Measurements from ENCODE around the gene IGFBP2.
A peak's percentile ranks its signal among the peaks of the same experiment; 100 is the strongest.

The IGFBP2 gene

DNA sequence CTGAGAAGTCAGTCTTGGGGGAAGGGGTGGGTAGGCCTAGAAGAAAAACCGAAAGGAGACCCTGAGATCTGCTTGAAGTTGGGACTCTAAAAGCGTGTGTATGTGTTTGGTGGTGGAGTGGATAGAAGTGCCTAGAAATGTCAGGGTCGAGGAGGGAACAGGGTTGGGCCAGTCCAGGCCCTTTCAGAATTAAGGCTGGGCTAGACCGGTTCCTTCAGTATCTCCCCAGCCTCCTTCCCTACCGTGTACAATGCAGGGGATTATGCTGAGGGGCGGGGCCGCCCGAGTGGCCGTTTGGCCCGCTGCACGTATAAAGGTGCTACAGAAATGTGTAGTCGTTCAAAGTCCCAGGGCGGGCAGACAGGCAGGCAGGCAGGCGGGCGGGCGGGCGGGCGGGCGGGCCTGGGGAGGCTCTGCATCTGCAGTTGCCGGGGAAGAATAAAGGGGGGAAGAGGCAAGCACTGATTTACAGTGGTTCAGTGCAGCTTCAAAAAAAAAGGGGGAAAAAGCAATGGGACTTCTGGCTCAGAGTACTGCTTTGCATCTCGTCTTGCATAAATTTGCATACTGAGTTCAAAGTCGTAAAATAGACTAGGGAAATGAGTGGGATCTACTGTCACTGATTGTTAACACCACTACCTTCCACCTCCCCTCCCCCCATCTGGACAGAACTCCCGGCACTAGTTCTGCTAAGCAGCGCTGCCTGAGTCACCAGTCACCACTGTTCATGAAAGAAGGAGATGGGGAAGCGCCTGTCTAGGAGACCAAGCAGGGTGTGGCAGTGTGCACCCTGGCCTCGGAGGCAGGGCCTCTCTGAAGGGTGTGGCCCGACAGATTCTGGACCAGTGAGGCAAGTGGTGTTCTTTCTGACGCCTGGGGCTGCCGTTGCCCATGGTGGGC, 3.6 kb downstream of the IGFBP2 start:
- intact Hi-C loops (cut with DNase I) = no loop called here
- DNase-seq = peak in 5 of 10 donors; percentile 21 to 81 (median 52)

DNA sequence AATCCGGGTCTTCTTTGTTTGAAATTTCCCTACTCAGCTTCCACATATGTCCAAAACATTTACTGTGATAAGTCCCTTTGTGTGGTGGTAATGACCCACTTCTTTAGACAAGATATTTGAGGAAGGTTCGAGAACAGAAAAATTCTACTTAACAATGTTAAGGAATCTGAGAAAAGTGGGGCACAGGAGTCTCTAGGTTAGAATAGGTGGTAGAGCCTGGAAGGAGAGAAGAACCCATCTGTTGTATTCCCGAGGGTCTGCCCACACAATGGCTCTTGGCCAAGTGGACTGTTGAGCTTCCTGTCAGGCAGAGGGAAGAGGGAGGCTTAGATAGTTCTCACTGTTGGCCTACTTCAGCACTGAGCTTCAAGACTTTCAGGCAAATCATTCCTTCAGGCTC, 4.3 kb downstream of the IGFBP2 start:
- intact Hi-C loops (cut with DNase I) = no loop called here
- no peak for DNase-seq

DNA sequence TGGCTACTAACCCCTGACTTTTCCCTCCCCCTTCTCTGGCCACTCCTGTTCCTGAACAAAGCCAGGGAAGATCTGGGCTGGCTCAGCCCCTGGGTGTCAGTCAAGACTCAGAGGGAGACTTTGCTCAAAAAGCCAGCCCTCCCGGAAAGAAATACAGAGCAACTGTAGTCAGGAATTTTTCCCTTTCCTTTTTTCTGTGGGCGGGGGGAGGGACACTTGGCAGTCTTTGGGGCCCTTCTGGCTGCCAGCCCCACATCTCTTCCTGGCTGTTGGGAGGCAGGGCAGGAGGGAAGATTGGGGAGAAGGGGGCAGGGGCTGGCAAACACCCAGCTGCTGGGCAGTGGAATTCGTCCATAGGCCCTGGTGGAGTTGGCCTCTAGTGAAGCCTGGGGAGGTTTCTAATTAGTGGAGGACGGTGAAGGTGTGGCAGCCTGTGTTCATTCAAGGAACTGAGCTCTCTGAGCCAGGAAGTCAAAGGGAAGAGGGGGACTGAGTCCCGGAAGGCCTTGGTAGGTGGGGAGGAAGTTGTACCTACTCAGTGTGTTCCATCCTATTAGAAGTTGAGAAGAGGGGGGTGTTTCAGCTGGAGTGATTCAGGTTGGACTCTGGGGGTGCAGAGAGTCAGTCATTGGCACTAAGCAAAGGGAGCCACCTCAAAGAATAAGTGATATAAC, 10.9 kb downstream of the IGFBP2 start:
- DNase-seq = peak in 1 of 10 donors; percentile 17
- intact Hi-C loops (cut with DNase I) = no loop called here

DNA sequence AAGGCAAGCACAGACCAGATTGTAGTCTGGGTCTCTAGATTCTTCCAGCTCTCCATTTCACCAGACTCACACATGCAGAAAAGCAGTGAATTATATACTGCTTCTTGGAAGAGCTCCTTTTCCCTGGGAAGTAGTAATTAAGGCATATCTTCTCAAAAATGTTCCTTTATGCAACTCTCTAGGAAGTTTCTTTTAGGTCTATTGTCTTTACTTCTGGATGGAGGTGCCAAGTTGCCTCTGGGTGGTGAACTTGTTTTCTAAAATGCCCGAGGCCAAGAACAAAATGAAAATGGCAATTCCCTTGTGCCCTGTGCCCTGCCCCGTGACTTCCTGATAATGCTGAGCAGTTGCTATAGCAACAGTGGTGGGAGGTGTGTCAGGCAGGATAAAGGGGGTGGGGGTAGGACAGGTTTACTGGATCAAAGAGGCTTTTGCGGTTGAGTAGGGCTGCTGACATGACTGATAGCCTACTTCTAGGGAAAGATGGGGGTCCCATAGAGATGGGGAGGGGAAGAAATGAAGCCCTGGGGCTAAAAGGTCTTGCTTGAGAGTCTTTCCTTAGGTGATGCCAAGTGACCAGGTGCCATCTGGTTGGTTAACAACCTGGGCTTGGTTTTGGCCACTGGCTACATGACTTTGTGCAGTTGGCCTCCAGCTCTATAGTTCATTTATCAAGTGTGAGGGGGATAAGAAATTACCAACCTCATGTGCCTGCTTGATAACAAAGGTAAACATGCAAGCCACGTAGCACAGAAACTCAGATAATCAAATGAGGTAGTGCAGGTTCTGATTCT, 11.8 kb downstream of the IGFBP2 start:
- DNase-seq = peak in 1 of 10 donors; percentile 36
- intact Hi-C loops (cut with DNase I) = no loop called here

DNA sequence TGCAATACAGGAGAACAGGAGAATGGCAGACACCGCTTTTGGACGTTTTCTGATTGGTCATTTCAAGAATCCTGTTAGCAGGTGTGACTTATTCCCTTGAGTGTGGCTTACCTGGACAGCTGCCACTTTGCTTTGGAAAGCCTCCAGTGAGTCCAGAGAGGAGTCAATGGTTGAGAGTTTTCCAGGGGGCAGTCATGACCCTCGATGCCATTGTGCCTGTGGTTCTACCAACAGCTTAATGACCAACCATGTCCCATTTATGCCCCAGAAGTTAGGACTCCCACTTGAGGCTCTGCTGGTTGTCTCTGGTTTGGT, 12.4 kb downstream of the IGFBP2 start:
- DNase-seq = peak in 1 of 10 donors; percentile 30
- intact Hi-C loops (cut with DNase I) = no loop called here

DNA sequence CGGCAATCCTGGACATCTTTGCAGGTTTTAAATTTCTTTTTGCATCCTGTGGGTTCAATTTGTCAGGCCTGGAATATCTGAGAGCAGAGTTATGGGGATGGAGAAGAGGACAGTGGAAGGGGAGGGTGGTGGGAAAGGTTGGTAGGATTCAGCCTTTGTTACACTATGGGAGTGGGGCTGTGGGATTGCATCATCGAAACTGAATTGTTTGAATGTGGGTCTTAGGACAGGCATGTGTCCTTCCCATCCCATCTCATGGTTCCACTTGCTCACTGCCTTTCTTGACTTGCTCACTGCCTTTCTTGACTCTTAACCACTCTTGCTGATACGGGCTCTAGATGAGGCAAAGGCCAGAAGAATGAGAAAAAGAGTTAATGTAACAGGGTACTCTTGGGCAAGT, 12.9 kb downstream of the IGFBP2 start:
- peak in 1 of 10 donors; percentile 4 for DNase-seq
- intact Hi-C loops (cut with DNase I) = no loop called here

DNA sequence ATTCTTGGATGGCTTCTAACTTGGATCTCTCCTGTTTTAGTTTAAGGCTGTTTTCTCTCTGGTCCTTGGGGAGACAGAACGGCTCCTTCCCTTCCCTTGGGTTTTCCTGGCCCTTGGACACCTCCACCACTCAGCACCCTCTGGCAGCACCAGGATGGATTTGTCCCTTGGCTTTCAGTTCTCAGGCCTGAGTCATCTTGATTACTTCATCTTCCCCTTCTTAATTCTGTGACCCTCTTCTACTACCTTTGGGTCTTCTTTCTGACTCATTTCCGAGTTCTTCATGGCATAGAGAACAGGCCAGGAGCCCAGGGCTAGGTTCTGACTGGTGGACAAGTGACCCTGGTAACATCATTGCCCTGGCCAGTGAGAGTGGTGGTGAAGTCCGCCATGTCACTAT, 14.9 kb downstream of the IGFBP2 start:
- intact Hi-C loops (cut with DNase I) = no loop called here
- DNase-seq = no peak

DNA sequence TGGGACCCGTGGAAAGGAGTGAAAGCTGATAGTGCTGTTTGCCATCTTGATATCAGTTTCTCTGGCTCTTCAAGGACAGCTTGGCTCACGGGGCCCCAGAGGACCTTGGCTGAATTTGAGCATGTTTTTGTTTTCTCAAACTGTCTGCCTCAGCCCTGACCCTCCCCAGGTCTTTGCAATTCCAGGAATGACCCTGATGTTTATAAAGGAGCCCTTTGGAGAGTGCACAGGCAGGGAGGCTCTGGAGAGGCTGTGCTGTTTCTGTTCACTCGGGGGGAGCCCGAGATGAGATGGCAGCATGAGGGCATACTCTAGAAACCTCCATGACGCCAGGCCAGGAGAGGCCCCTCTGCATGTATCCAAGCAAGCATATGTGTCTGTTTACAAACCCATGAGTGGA, 16.4 kb downstream of the IGFBP2 start:
- DNase-seq = peak in 1 of 10 donors; percentile 55
- intact Hi-C loops (cut with DNase I) = no loop called here

DNA sequence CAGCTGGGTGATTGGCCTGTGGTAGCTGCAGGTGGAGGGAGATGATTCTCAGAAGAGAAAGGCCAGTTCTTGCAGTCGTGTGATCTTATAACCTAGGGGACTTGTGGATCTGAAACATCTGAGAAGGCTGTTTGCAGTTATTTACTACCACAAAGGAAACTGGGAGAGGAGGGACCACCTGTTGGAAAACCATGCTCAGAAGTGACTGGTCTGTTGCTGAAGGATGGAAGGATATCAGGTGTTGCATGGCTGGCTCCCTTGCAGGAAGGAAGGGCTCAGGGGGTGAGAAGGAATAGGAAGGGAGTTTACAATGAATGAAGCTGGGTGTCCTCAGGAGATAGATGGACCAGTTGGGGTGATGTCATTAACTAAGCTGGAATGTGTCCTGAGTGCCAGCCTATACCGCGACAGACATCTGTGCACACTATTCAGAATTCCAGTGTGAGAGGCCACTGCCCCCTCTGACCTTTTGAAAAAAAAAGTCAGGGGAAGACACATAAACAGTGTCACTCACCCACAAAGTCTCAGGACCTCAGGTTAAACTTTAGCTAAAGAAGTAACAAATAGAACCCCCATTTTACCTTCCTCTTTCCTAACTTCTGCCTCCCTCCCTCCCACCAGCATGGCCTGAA, 17.5 kb downstream of the IGFBP2 start:
- intact Hi-C loops (cut with DNase I) = no loop called here
- DNase-seq = peak in 2 of 10 donors; percentile 1 to 8

DNA sequence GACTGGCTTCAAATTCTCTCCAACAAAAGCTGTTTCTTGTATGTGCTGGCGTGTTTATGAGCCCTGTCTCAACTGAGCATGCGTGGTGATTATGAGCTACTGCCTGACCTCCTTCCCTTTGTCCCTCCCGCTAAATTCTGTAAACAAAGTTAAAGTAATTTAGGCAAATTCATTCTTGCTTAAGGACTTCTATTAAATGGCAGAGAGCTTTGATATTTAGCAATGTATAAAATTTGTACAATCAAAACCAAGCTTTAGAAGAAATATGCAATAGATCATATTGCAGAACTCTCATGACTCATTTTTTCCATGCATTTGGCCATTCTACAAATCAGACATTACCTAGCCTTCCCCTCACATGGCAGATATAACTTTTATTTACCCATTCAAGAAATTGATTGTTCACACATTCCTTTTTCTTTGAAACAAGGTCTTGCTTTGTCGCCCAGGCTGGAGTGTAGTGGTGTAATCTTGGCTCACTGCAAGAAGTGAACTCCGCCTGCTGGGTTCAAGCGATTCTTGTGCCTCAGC, 18.2 kb downstream of the IGFBP2 start:
- intact Hi-C loops (cut with DNase I) = no loop called here
- peak in 2 of 10 donors; percentile 5 to 25 for DNase-seq

DNA sequence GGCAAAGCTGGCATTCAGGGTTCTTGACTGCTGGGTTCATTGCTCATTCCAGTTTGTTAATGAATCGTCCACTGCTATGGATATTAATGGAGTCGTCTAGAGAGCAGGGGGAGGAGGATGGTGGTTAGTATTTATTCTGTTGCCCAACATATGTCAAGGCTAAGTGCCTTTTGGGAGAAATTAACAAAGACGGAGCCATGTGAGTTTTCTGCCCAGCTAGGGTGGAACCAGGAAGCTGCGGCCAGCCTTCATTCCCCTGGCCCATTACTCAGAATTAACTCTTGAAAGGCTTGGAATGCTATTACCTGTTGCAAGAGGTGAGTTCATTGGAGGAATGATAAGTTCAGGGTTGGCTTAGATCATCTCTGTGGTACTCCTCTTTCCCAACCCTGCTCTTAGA, 19.3 kb downstream of the IGFBP2 start:
- intact Hi-C loops (cut with DNase I) = no loop called here
- DNase-seq = peak in 2 of 10 donors; percentile 1 to 5

DNA sequence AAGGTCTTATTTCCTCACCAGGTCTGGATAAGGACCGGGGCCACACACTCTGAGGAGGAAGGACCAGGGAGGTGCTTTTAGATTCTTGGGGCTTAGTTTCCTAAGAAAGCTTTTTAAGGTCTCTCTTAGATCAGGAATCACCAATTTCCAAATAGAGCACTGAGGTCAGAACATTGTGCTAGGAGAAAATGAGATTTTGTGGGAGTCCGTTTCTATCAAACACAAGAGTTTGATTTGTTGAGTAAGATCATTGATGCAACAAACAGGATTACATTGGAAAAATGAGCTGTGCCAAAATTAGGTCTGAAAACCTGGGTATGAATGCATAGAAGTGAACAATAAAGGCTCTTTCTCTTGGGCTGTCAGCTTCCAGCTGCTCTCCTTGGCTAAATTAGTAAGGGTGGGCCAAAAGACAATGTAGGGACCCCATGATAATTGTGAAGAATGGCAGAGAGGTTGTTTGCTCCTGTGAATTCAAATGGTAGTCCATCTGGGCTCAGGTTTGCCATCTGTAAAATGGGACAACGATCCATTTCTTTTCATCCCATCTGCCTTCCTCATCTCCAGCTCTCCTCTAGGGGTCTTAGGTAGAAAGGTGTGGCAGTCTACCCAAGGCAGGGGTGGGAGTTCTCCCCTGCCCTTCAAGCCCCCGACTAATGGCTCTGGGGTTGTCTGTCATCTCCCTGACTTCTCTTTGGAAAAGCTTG, 20.0 kb downstream of the IGFBP2 start:
- intact Hi-C loops (cut with DNase I) = no loop called here
- DNase-seq = peak in 2 of 10 donors; percentile 1 to 5

DNA sequence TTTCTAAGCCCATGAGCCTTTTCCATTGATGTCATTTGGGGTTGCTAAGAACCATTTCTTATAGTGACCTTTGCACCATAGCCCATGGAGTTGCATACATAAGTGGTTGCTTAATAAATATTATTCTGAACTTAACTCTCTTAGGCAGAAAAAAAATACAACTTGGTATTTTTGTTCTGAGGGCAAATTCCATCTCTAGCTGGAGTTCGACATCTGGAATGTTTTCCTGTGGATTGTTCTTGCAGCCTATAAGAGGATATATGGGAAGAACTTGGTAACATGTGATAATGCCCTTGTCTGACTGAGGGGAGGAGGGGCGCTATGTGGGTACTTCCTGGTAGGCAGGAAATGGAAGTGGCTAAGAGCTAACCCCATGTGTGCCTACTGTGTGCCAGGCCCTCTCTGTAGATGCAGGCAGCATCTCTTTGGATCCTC, 20.7 kb downstream of the IGFBP2 start:
- intact Hi-C loops (cut with DNase I) = no loop called here
- peak in 1 of 10 donors; percentile 3 for DNase-seq

DNA sequence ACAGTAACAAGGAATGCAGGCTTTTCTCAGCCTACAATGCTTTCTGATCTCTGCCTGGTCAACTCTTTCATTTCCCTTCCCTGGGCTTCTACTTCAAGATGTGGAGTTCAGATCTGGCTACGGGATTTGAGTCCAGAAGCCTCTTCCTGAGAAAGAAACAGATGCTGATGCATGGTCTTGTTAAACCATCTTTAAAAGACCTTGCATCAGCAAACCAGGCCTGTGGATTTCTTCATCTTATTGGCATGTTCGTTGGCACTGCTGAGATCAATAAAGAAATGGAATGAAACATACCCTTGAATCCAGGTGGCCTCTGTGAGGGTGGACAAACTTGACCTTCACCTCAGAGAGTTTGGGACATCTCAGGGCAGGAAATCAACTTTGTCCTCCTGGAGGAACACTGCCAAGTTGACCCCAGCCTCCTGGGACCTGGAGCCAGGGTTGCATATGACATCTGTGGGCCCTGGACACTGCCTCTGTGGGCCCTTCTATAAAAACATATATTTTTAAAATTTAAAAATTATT, 21.4 kb downstream of the IGFBP2 start:
- intact Hi-C loops (cut with DNase I) = no loop called here
- peak in 2 of 10 donors; percentile 10 to 42 for DNase-seq

DNA sequence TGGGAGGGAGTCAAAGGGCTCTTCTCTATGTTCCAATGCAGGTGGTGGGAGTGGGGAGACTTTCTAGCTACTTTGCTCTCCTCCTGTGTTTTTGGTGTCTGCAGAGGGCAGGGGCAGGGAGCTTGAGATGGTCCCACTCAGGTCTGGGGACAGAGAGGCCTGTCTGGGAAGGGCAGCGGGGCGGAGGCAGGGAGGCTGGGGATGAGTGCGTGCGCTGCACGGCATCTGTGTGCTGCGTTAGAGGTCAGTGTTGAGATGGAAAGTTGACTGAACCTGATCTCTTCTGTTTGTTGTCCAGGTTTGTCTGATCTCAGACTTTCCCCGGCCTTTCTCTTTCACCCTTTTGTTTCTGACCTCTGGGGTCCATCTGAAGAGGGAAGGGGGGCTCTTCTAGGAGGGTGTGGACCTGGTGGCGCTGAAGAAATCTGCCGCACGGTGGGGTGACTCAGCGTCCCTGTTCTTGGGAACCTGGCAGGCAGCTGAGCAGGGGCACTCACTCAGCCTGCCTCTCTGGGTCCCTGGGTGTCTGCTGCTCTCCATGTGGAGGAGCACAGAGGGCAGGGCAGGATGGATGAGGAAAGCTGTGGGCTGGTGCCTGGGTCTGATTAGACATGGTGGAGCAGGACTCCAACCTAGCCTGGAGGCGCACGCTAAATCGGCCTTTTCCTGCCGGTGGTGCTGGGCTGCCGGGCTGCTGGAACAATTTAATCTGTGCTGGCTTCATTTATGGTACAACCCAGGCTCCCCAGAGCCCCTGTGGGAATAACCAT, 24.1 kb downstream of the IGFBP2 start:
- intact Hi-C loops (cut with DNase I) = no loop called here
- peak in 3 of 10 donors; percentile 52 to 70 (median 61) for DNase-seq

DNA sequence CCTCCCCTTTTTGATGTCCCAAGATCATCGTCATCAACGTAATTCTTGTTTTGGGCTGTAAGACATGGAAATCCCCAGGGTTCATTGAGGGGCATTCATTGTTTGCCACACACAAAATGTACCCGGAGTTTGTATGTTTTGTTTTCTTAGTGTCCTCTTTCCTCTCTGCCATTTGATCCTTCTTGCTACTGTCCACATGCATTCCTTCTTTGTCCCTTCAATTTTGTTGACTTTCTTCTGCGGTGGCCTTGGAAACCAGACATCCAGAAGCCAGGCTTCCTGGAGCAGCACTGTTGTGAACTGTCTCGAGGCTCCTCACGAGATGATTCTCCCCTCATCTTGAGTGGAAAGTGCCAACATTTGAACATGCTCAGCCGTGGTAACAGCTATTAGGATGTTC, 24.8 kb downstream of the IGFBP2 start:
- intact Hi-C loops (cut with DNase I) = no loop called here
- DNase-seq = peak in 3 of 10 donors; percentile 1 to 20 (median 9)

DNA sequence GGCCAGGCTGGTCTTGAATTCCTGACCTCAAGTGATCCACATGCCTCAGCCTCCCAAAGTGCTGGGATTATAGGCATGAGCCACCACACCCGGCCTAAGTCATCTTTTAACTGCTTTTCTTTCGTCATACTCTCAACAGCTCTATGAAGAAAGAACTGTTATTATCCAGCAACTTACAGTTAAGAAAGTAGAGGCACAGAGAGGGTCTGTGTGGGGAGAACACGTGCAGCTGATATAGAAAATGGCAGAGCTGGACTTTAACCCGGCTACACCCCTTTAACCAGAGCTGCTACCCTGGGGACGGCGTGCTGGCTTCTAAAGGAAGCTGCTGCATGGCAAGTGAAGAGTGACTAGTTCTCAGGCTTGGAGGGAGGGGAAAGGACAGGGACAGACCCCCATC, 25.5 kb downstream of the IGFBP2 start:
- intact Hi-C loops (cut with DNase I) = no loop called here
- peak in 2 of 10 donors; percentile 30 to 43 for DNase-seq

DNA sequence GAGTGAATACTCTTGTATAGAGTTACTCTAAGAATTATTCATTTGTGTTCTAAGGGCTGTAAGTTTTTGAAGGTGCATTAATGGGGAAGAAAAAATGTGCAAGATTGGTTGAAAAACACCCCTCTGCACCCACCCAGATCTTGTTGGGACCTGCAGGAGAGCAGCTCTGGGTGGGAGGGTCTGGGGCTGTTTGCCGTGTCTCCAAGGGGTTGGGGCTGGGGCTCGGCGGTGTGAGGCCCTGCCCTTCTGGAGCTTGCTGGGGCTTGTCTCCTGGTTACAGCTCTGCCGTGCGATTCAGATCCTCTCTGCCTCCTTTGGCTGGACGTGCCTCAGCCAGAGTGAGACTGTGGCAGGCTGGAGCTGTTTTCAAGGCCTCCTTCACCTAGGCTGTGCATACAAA, 26.1 kb downstream of the IGFBP2 start:
- DNase-seq = peak in 3 of 10 donors; percentile 21 to 53 (median 37)
- intact Hi-C loops (cut with DNase I) = no loop called here

DNA sequence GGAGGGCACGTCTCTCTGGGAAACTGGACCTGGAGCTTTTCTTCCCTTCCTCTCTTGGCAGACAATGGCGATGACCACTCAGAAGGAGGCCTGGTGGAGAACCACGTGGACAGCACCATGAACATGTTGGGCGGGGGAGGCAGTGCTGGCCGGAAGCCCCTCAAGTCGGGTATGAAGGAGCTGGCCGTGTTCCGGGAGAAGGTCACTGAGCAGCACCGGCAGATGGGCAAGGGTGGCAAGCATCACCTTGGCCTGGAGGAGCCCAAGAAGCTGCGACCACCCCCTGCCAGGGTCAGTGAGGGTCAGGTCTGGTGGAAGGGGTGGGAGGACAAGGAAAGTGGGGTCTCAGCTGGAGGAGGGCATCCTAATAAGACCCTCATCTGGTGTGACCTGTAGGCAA, 27.3 kb downstream of the IGFBP2 start:
- intact Hi-C loops (cut with DNase I) = no loop called here
- DNase-seq = peak in 2 of 10 donors; percentile 26 to 51
